H1 (cell line): Measurements from ENCODE around the gene PRR14L. TPM values are rescaled to one million over a fixed set of nuclear protein-coding genes. Genes with fewer than 3 reads are reported as not detected.
"Not testable (repeated sequence)": the region's sequence is repeated elsewhere in the genome, so short reads cannot be mapped to it uniquely, and the experiment has no call there.

ENCODE experiments used
- CTCF ChIA-PET: fragments of 300-600 bp; sonication (Branson Sonifier 250); formaldehyde crosslinking; loops from one replicate; lab custom pipeline; 2021; ENCODE audit not compliant: partially characterized antibody; lab: Charles Lee
- POLR2A ChIA-PET: fragments of 300-600 bp; sonication (Branson Sonifier 250); formaldehyde crosslinking; loops from one replicate; lab custom pipeline; 2021; ENCODE audit warnings: inconsistent platforms; ENCODE audit not compliant: partially characterized antibody; lab: Charles Lee
- DNase-seq, 2 experiments: peaks; one replicate each; pipeline versions ENCODE4 v3.0.0 to v3.0.0-alpha.2; 2010 to 2022; ENCODE audit warnings: low spot score in 2 of 2, low read depth in 1 of 2, mixed read lengths in 1 of 2
- FAIRE-seq: peaks from 2 replicates; lab custom pipeline; 2011; peaks lifted over from hg19 to GRCh38; lab: Jason Lieb, UNC
- H2AFZ ChIP-seq: 2 replicates; pipeline ENCODE4 v1.8.1; 2012; ENCODE audit warnings: low read length, inconsistent platforms
- H2AK5ac ChIP-seq: 2 replicates; pipeline ENCODE4 v1.6.1; 2013; ENCODE audit warnings: low read depth, low read length
- H2BK120ac ChIP-seq: replicated peaks from 2 replicates; pipeline ENCODE3; 2013; ENCODE audit warnings: low read depth, low read length, inconsistent platforms
- H2BK12ac ChIP-seq: 2 replicates; pipeline ENCODE4 v1.6.1; 2013; ENCODE audit warnings: low read depth, low read length
- H2BK15ac ChIP-seq: 2 replicates; pipeline ENCODE4 v1.6.1; 2013; ENCODE audit warnings: low read length
- H2BK20ac ChIP-seq: 2 replicates; pipeline ENCODE4 v1.6.1; 2013; ENCODE audit warnings: low read length
- H2BK5ac ChIP-seq: 2 replicates; pipeline ENCODE4 v1.6.1; 2013; ENCODE audit warnings: low read depth, low read length
- H3K14ac ChIP-seq: 2 replicates; pipeline ENCODE4 v1.6.1; 2013; ENCODE audit warnings: inconsistent platforms; ENCODE audit not compliant: insufficient read length
- H3K18ac ChIP-seq: 2 replicates; pipeline ENCODE4 v1.6.1; 2013; ENCODE audit warnings: low read length; ENCODE audit errors: extremely low read depth
- H3K23ac ChIP-seq: 2 replicates; pipeline ENCODE4 v1.6.1; 2013; ENCODE audit warnings: inconsistent platforms; ENCODE audit not compliant: insufficient read length
- H3K23me2 ChIP-seq: 2 replicates; pipeline ENCODE4 v1.6.1; 2013; ENCODE audit warnings: low read depth, low read length
- H3K27ac ChIP-seq: 2 replicates; pipeline ENCODE4 v1.6.1; 2011; ENCODE audit warnings: low read depth, low read length, inconsistent platforms
- H3K27me3 ChIP-seq, 4 experiments: replicated peaks in 1 of 4; 1 replicate in 1 of 4; 2 replicates in 3 of 4; pipeline versions ENCODE4 v1.6.1 to v1.8.1; 2011 to 2013; ENCODE audit warnings: low read length in 3 of 4, mild to moderate bottlenecking in 3 of 4, inconsistent platforms in 2 of 4, mixed read lengths in 2 of 4, moderate library complexity in 1 of 4; ENCODE audit not compliant: control insufficient read depth in 3 of 4, insufficient read depth in 3 of 4; ENCODE audit errors: extremely low read depth in 1 of 4
- H3K36me3 ChIP-seq, 4 experiments: 2 replicates each; pipeline versions ENCODE4 v1.6.1 to v1.8.1; 2011 to 2013; ENCODE audit warnings: mild to moderate bottlenecking in 4 of 4, low read length in 3 of 4, moderate library complexity in 2 of 4, control low read depth in 1 of 4, inconsistent platforms in 1 of 4; ENCODE audit not compliant: insufficient read depth in 4 of 4, control insufficient read depth in 2 of 4
- H3K4ac ChIP-seq: replicated peaks from 2 replicates; pipeline ENCODE3; 2013; ENCODE audit warnings: low read length, low read depth, mixed read lengths, inconsistent platforms; ENCODE audit not compliant: insufficient read length
- H3K4me1 ChIP-seq, 4 experiments: replicated peaks in 1 of 4; 1 replicate in 1 of 4; 2 replicates in 3 of 4; pipeline versions ENCODE4 v1.6.1 to v1.8.1; 2011 to 2013; ENCODE audit warnings: low read length in 3 of 4, inconsistent platforms in 2 of 4, mixed read lengths in 1 of 4; ENCODE audit not compliant: insufficient read depth in 4 of 4, control insufficient read depth in 3 of 4
- H3K4me2 ChIP-seq, 2 experiments: 2 replicates each; pipeline versions ENCODE4 v1.6.1 to v1.8.1; 2011 to 2013; ENCODE audit warnings: low read depth in 2 of 2, low read length in 2 of 2, control low read depth in 1 of 2, inconsistent platforms in 1 of 2, mild to moderate bottlenecking in 1 of 2; ENCODE audit not compliant: insufficient read depth in 1 of 2
- H3K4me3 ChIP-seq, 4 experiments: fragments of 200-600, 300-600 bp in 1 of 4; sonication (generic), shearing (Covaris generic), sonication (Bioruptor Twin) in 1 of 4; 2 replicates each; pipeline versions ENCODE4 v1.5.1 to v1.8.1; 2011 to 2016; ENCODE audit warnings: low read length in 4 of 4, low read depth in 3 of 4, control low read depth in 2 of 4, inconsistent platforms in 2 of 4, mild to moderate bottlenecking in 2 of 4, mixed read lengths in 1 of 4, moderate library complexity in 1 of 4; ENCODE audit not compliant: insufficient read depth in 2 of 4; ENCODE audit errors: extremely low read depth in 1 of 4
- H3K56ac ChIP-seq: replicated peaks from 2 replicates; pipeline ENCODE3; 2013; ENCODE audit warnings: low read depth, mild to moderate bottlenecking, mixed read lengths, low read length, inconsistent platforms; ENCODE audit not compliant: insufficient read length
- H3K79me1 ChIP-seq: 2 replicates; pipeline ENCODE4 v1.6.1; 2013; ENCODE audit warnings: low read depth, low read length, control low read depth
- H3K79me2 ChIP-seq, 2 experiments: 2 replicates each; pipeline versions ENCODE4 v1.6.1 to v1.8.1; 2012 to 2013; ENCODE audit warnings: low read length in 2 of 2, mild to moderate bottlenecking in 2 of 2, inconsistent platforms in 1 of 2; ENCODE audit not compliant: insufficient read depth in 2 of 2, control insufficient read depth in 1 of 2
- H3K9ac ChIP-seq, 4 experiments: replicated peaks in 1 of 4; 1 replicate in 1 of 4; 2 replicates in 3 of 4; pipeline versions ENCODE4 v1.6.1 to v1.8.1; 2011 to 2013; ENCODE audit warnings: low read depth in 3 of 4, low read length in 3 of 4, control low read depth in 2 of 4, mild to moderate bottlenecking in 2 of 4, moderate library complexity in 2 of 4, inconsistent platforms in 1 of 4; ENCODE audit errors: extremely low read depth in 1 of 4
- H3K9me3 ChIP-seq, 2 experiments: 2 replicates each; pipeline versions ENCODE4 v1.6.1 to v1.8.1; 2012 to 2013; ENCODE audit warnings: mild to moderate bottlenecking in 2 of 2, moderate library complexity in 2 of 2, control low read depth in 1 of 2, inconsistent platforms in 1 of 2, low read depth in 1 of 2, low read length in 1 of 2, mixed read lengths in 1 of 2; ENCODE audit not compliant: insufficient read depth in 2 of 2
- H4K20me1 ChIP-seq, 2 experiments: replicated peaks in 1 of 2; 2 replicates each; pipeline versions ENCODE3 to v1.8.1; 2011 to 2013; ENCODE audit warnings: inconsistent platforms in 2 of 2, low read length in 2 of 2, mild to moderate bottlenecking in 1 of 2; ENCODE audit not compliant: insufficient read depth in 2 of 2, control insufficient read depth in 1 of 2
- H4K5ac ChIP-seq: 2 replicates; pipeline ENCODE4 v1.6.1; 2013; ENCODE audit warnings: low read length, low read depth, mixed read lengths, inconsistent platforms; ENCODE audit not compliant: insufficient read length
- H4K8ac ChIP-seq: 2 replicates; pipeline ENCODE4 v1.8.0; 2013; ENCODE audit warnings: mild to moderate bottlenecking, moderate library complexity, low read length, inconsistent platforms; ENCODE audit not compliant: insufficient read depth; ENCODE audit errors: extremely low read depth
- H4K91ac ChIP-seq: replicated peaks from 2 replicates; pipeline ENCODE3; 2013; ENCODE audit warnings: low read length, mixed read lengths, inconsistent platforms; ENCODE audit not compliant: insufficient read length
- WGBS, 2 experiments: shearing (Covaris generic) in 1 of 2; methylation state at CpG; one replicate each; pipeline versions ENCODE4 v1.1.6 to v1.1.7; 2013 to 2015; ENCODE audit warnings: low lambda C conversion rate in 2 of 2, mixed read lengths in 2 of 2, inconsistent platforms in 1 of 2, low coverage in 1 of 2, missing lambda C conversion rate in 1 of 2; ENCODE audit not compliant: insufficient replicate concordance in 2 of 2, insufficient coverage in 1 of 2, insufficient read length in 1 of 2; ENCODE audit errors: extremely low coverage in 1 of 2, missing lambda C conversion rate in 1 of 2; 5-methylcytosine and 5-hydroxymethylcytosine counted together
- polyA plus RNA-seq, 7 experiments: library from polyadenylated mRNA; depleted of rRNA in 3 of 7; stranded (reverse) in 5 of 7; unstranded in 2 of 7; fragments of >200 nt in 5 of 7; fragments of 200-250 nt in 2 of 7; gene quantifications; 1 replicate in 5 of 7; 2 replicates in 1 of 7; 4 replicates in 1 of 7; pipeline versions ENCODE4 v1.2.1 to v1.2.3, GENCODE V29; 2011 to 2013; ENCODE audit warnings: missing spikeins in 2 of 7, mixed read lengths in 2 of 7
- total RNA-seq: library from RNA; stranded (reverse); fragmentation: NEBNext Ultra II Directional; extraction: Animal tissue kit (Norgen Biotek cat#: 25700); gene quantifications from 2 replicates; pipeline ENCODE4 v1.2.1, GENCODE V29; 2021

PRR14L gene
- total and polyA plus RNA-seq, 2 of the 8 experiments (the other 6 are each of a cell fraction or from before 2014, with no cell fraction given): 26.5 to 98.6 TPM

DNA sequence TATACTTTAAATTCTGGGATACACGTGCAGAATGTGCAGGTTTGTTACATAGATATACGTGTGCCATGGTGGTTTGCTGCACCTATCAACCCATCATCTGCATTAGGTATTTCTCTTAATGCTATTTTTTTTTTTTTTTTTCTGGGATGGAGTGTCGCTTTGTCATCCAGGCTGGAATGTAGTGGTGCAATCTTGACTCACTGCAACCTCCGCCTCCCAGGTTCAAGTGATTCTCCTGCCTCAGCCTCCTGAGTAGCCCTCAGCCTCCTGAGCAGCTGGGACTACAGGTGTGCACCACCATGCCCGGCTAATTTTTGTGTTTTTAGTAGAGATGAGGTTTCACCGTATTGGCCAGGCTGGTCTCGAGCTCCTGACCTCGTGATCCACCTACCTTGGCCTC lies 49.4 kb upstream of the PRR14L start:
- H2BK120ac ChIP-seq, H4K8ac ChIP-seq, H2AK5ac ChIP-seq, H3K9ac ChIP-seq, H3K23ac ChIP-seq, H3K4me3 ChIP-seq, H3K23me2 ChIP-seq, H3K27ac ChIP-seq, H3K9me3 ChIP-seq, H3K79me1 ChIP-seq, H3K4me1 ChIP-seq, H2BK5ac ChIP-seq, H2BK12ac ChIP-seq, FAIRE-seq, H3K4me2 ChIP-seq, H4K20me1 ChIP-seq, H3K27me3 ChIP-seq, CTCF ChIA-PET, DNase-seq, H2BK15ac ChIP-seq, H3K18ac ChIP-seq, H3K4ac ChIP-seq, H2BK20ac ChIP-seq, H3K79me2 ChIP-seq, H3K14ac ChIP-seq, H2AFZ ChIP-seq, H4K91ac ChIP-seq, H4K5ac ChIP-seq, H3K56ac ChIP-seq: not testable (repeated sequence)
- H3K36me3 ChIP-seq: peaks cover 3 to 39% (median 11%) of the 10 kb centered on the region in 4 experiments; a peak in 6 of 8 replicates
- 69% methylated on average over 4 of the region's 8 CpGs; no CpG with 5 or more reads in 1 of the 2 experiments for WGBS, 2 experiments
- POLR2A ChIA-PET: interaction anchor here (0.6 kb wide), 1 partner anchor 45 kb away, joined by 5 read pairs; no protein-coding TSS in a partner anchor
